ENCODE results near the gene MYH9. TPM values are rescaled to one million over a fixed set of nuclear protein-coding genes. Genes with fewer than 3 reads are reported as not detected.

Gene MYH9
- total and polyA plus RNA-seq, 4 donors: 184 to 667 (median 332) TPM

- ATAC-seq (ENCODE audit: insufficient read depth, low FRiP score): no peak
- peak overlapping the region; percentile 95 to 96 for H3K27ac ChIP-seq (ENCODE audit: low read depth in 1 of 2, low read length in 1 of 2)
- H3K27me3 ChIP-seq (ENCODE audit: control insufficient read depth in 3 of 3, insufficient read depth in 3 of 3, low read length in 2 of 3): no peaks in the 10 kb centered on the region
- DNase-seq: no peak
- peaks cover 12 to 33% (median 17%) of the 10 kb centered on the region in 5 donors for H3K4me1 ChIP-seq (ENCODE audit: control insufficient read depth in 5 of 5, insufficient read depth in 5 of 5, low read length in 5 of 5)
- peak overlapping the region; percentile 82 for H3K4me3 ChIP-seq
- no peaks in the 10 kb centered on the region for H3K9me3 ChIP-seq (ENCODE audit: control insufficient read depth in 4 of 4, insufficient read depth in 3 of 4, low read length in 3 of 4)
- peak overlapping the region; percentile 4 to 98 for H3K9ac ChIP-seq (ENCODE audit: insufficient read depth in 1 of 2, low read length in 2 of 2)
- H3K36me3 ChIP-seq (ENCODE audit: control insufficient read depth in 4 of 4, insufficient read depth in 4 of 4, low read length in 4 of 4): peaks cover 0 to 6% (median 0%) of the 10 kb centered on the region in 4 donors
- no peak for TF ChIP-seq CTCF (IDR thresholded peaks at IDR 0.05; ENCODE audit: control extremely low read depth, extremely low read depth)
- WGBS, 2 donors: 0% methylated on average over 4 of the region's 4 CpGs
Observed at GRCh38 chr22:36239150-36239400, 148.7 kb downstream of the MYH9 start.

GRCh38 chr22:36238373-36239149 is 149.2 kb downstream of the MYH9 start:
- no peaks in the 10 kb centered on the region for H3K27me3 ChIP-seq (ENCODE audit: control insufficient read depth in 3 of 3, insufficient read depth in 3 of 3, low read length in 2 of 3)
- H3K9me3 ChIP-seq (ENCODE audit: control insufficient read depth in 4 of 4, insufficient read depth in 3 of 4, low read length in 3 of 4): no peaks in the 10 kb centered on the region
- peak overlapping the region; percentile 4 to 98 for H3K9ac ChIP-seq (ENCODE audit: insufficient read depth in 1 of 2, low read length in 2 of 2)
- peak; percentile 42 to 76 (median 58) for DNase-seq
- H3K27ac ChIP-seq (ENCODE audit: low read depth in 1 of 2, low read length in 1 of 2): peak overlapping the region; percentile 95 to 96
- peaks cover 0 to 6% (median under 1%) of the 10 kb centered on the region in 4 donors for H3K36me3 ChIP-seq (ENCODE audit: control insufficient read depth in 4 of 4, insufficient read depth in 4 of 4, low read length in 4 of 4)
- no peak for TF ChIP-seq CTCF (IDR thresholded peaks at IDR 0.05; ENCODE audit: control extremely low read depth, extremely low read depth)
- peak; percentile 4 for ATAC-seq (ENCODE audit: insufficient read depth, low FRiP score)
- H3K4me1 ChIP-seq (ENCODE audit: control insufficient read depth in 5 of 5, insufficient read depth in 5 of 5, low read length in 5 of 5): peaks cover 12 to 33% (median 16%) of the 10 kb centered on the region in 5 donors
- peak overlapping the region; percentile 82 for H3K4me3 ChIP-seq
- 0 to 1% methylated on average over 5 of the region's 5 CpGs for WGBS, 2 donors

- no peak for DNase-seq
Observed at GRCh38 chr22:36237462-36238372, 150.1 kb downstream of the MYH9 start.

More at GRCh38 chr22:36237462-36238372, 150.1 kb downstream of the MYH9 start:
- Histone ChIP-seq H3K9ac (ENCODE audit: insufficient read depth in 1 of 2, low read length in 2 of 2) (peak overlapping the region in 1 of 2 donors; percentile 98), H3K4me3 (peak overlapping the region; percentile 34), H3K9me3 (ENCODE audit: control insufficient read depth in 4 of 4, insufficient read depth in 3 of 4, low read length in 3 of 4) (no peaks in the 10 kb centered on the region), H3K4me1 (ENCODE audit: control insufficient read depth in 5 of 5, insufficient read depth in 5 of 5, low read length in 5 of 5) (peaks cover 12 to 33% (median 16%) of the 10 kb centered on the region in 5 donors), H3K36me3 (ENCODE audit: control insufficient read depth in 4 of 4, insufficient read depth in 4 of 4, low read length in 4 of 4) (peaks cover 0 to 11% (median 5%) of the 10 kb centered on the region in 4 donors), H3K27me3 (ENCODE audit: control insufficient read depth in 3 of 3, insufficient read depth in 3 of 3, low read length in 2 of 3) (no peaks in the 10 kb centered on the region), H3K27ac (ENCODE audit: low read depth in 1 of 2, low read length in 1 of 2) (peak overlapping the region; percentile 95 to 96)
- WGBS, 2 donors: 55 to 60% methylated on average over 12 of the region's 12 CpGs
- no peak for TF ChIP-seq CTCF (IDR thresholded peaks at IDR 0.05; ENCODE audit: control extremely low read depth, extremely low read depth)
- no peak for ATAC-seq (ENCODE audit: insufficient read depth, low FRiP score)

Measured in lung (tissue), 12 donors.